Stimulated activated CD8-positive, alpha-beta memory T cell treated with anti-CD3 and anti-CD28 coated beads, Interleukin-4, amount 100 ng/mL, for 1 hour (primary cell): ENCODE data around the gene BRD7.

Source experiments
- DNase-seq, 2 donors: peaks; one replicate each; pipeline ENCODE4 v3.0.0-alpha.2; 2020; ENCODE audit warnings: low read depth in 2 of 2, low spot score in 1 of 2

The BRD7 gene

DNA sequence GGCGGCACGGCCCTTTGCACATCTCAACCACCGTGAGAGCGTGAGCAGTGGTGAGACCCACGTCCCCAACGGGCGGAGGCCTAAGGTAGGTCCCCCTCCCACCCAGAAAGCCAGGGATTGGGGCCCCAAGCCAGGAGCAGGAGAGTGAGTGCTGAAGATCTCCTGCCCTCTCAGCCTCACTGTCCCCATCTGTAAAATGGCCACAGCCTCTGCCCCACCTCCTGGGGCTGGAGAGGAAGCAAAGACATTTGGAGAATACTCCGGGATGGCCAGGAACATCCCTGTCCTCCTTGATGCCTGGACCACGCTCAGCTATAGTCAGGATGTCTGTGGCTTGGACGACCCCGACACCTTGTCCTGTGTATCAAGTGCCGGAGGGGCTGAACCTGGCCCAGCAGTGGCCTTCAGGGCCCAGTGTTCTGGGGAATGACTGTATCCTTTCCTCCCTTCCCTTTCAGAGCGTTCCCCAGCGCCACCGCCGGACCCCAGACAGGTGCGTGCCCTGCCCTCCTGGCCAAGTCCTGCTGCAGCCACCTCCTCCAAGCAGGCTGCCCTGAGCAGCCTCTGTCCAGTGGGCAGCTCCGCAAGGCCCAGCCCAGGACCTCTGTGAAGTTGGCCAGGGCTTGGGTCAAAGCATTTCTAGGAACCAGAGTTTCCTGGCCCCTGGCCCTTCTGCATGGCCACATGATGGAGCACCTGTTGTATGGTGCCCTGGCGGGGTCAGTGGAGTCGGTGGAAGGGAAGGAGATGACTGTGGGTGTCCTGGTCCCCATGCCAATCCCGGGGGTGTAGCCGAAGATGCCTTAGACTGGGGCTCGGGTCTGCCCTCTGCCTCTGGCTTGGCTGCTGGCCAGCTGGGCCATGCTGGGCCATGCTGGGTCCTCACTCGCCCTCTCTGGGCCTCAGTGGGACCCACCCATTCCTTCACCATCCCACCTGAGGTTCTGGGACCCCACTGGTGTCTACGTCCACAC is 64.0 kb downstream of the BRD7 start:
- no peak for DNase-seq

- DNase-seq = no peak
Observed at GRCh38 chr16:50303605-50304466, 65.0 kb downstream of the BRD7 start.

DNA sequence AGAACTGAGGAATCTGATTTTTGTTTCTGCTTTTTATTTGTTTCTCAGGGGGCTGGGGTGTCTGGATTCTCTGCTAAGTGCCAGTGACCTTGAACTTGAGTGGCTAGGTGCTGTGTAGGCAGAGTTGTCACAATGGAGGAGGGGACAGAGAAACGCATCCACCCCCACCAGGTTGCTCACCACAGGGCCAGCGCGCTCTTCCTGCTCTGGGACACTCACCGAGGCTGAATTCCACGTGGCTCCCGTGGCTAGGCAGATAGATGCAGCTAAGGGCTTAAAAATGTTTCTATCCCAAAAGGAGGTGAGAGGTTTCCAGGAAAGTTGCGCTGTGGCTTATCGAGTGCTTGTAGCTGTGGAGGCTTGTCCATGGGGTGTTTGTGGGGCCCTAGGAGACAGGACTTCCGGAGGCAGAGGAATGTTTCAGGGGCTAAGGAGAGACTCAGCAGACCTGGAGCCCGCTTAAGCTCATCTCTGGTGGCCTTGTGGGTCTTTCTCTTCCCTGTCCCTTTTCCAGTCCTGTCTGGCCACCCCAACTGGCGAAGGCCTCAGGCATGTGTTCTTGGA is 65.7 kb downstream of the BRD7 start:
- DNase-seq = no peak

GRCh38 chr16:50302472-50303005 is 66.2 kb downstream of the BRD7 start:
- no peak for DNase-seq

DNA sequence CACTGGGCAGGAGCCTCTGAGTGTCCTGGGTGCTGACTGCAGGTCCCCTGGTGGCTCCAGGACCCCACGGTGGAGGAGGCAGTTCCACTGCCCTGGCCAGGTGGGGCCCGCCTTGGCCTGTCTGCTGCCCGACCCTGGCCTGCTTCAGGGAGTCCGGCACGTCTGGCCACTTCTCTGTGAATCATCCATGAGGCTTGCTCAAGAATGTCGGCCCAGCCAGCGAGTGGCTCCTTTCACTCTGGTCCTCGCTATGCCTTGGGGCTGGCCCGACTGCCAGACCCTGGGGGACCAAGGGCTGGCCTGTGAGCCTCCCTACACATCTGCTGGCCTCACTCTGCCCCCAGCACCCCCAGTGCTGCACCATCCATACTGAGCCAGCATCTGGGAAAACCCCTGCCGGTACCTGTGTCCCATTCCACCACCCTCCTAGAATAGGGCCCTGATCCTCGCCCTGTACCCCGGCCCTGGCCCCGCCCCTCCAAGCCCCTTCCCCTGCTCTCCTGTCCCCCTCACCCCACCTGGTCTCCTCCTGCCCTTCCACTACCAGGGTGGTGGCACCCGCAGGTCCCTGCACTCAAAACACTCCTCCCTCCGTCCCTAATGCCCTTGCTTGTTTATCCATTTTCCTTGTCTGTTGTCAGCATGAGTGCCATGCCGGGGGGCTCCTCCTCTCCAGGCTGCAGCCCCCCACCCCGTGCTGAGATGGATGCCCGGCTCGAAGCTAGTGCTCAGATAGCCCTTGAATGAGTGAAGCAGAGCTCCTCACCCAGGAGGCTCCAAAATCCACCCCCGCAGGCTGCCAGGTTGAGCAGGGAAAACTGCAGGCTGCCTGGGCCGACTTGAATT is 66.9 kb downstream of the BRD7 start:
- DNase-seq = no peak

GRCh38 chr16:50300942-50301625 is 67.7 kb downstream of the BRD7 start:
- DNase-seq = no peak

- DNase-seq = no peak
Observed at GRCh38 chr16:50299508-50300105, 69.2 kb downstream of the BRD7 start.

GRCh38 chr16:50298591-50299507 is 69.9 kb downstream of the BRD7 start:
- DNase-seq = no peak

- DNase-seq = no peak
Observed at GRCh38 chr16:50298075-50298460, 70.7 kb downstream of the BRD7 start.

- no peak for DNase-seq
Observed at GRCh38 chr16:50297301-50298074, 71.3 kb downstream of the BRD7 start.

GRCh38 chr16:50296807-50297206 is 72.0 kb downstream of the BRD7 start:
- DNase-seq = no peak

GRCh38 chr16:50295541-50296132 is 73.2 kb downstream of the BRD7 start:
- no peak for DNase-seq

DNA sequence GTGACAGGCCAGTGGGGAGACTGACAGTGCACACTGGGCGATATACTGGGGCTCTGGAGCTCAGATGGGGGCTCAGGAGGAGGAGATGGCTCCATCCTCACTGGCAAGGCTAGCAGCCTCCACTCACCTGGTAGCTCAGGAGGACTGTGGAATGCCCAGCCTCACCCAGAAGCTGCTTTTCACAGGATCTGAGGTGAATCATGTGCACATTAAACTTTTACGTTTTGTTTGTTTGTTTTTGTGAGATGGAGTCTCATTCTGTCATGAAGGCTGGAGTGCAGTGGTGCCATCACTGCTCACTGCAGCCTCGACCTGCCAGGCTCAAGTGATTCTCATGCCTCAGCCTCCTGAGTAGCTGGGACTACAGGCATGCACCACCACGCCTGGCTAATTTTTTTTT is 73.8 kb downstream of the BRD7 start:
- no peak for DNase-seq

DNA sequence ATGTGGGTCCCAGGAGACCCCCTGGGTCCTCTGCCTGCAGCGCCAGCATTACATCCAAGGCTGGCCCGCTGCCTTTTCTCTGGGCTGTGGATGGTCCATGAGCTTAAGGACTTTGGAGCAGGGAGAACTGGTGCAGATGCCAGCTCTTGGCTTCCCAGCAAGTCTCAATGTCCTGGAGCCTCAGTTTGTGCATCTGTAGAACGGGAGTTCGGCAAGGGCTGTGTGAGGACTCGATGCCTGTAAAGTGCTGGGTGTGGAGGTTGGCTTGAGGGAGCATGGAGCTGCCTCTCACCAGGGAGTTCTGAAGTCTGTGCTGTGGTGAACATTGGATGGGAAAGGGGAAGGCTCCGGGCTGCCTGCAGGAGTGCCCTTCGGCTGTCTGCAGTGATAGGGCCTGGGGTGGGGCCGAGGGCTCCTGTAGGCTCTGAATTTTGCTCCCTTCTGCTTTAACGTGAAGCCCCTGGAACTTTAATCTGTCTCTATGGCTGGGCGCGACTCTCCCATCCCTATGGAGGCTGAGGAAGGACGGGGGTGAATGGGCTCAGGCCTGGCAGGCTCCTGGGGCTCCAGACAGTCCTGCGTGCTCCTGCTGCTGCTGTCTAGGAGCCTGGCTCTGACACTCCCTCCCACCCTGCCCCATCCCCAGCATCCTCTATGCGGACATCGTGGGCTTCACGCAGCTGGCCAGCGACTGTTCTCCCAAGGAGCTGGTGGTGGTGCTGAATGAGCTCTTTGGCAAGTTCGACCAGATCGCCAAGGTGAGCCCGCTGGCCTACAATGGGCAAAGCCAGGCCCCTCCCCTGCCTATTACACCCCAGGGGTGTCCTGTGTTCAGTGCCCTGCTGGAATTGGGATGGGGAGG is 74.6 kb downstream of the BRD7 start:
- DNase-seq = no peak

DNA sequence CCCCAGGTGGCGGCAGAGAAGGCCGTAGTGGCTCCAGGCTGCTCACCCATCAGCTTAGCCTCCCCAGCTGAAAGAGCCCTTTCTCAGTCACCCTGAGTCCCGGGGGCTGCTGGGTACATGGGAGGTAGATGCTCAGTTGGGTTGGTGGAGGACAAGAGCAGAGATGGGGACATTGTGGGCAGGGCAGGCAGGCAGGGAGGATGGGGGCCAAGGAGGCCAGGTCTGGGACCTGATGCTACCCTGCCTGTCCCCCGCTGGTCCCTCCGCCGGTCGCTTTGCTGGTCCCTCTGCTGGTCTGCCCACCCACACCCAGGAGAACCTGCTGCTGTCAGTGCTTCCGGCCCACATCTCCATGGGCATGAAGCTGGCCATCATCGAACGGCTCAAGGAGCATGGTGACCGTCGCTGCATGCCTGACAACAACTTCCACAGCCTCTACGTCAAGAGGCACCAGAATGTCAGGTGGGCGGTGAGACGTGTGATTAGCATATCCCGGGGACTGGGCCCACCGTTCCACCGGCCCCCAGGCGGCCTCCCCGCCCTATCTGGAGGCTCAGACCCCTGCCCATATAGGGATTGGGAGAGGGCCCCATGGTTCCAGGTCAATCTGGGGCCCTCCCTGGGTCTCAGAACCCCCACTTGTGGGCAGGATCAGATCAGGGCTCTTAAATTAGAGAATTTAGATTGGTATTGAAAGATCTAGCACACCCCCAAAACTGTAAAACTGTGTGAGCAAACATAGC is 75.6 kb downstream of the BRD7 start:
- DNase-seq = no peak

GRCh38 chr16:50292566-50292948 is 76.2 kb downstream of the BRD7 start:
- no peak for DNase-seq
